ENCODE measurements around the gene DSTN.

The DSTN gene

DNA sequence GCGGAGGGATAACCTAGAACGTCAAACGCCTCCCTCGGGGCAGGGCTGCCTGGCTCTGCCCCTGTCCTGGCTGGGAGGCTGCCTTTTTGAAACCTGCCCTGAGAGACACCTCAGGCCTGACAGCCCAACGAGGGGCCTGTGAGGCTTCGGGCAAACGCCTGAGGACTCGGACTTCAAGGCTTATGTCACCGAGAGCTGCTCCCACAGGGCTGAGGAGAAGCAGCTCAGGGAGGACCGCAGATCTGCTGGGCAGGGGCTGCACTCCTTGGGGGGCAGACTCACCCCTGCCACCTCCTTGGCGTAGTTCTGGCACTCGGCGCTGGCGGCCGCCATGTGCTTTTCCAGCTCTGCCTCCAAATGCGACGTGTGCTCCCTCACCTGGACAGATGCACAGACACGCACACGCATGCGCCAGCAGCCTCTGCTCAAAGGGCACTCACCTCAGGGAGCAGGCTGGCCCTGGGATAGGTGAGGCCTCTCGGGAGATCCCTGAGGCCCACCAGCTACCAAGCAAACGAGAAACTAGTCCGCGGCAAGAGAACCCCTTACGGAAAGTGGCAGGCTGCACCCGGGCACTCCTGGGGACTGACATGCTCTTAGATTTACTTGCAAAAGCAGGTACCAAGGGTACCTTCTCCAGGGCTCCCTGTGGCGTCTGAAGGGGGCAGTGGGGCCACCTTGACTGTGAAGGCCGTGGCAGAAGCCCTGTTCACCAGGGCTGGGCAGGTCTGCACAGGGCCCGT lies 49.6 kb downstream of the DSTN start:
- DNase-seq (ENCODE audit: low read depth): no peak
- TF ChIP-seq, protein P1, sequence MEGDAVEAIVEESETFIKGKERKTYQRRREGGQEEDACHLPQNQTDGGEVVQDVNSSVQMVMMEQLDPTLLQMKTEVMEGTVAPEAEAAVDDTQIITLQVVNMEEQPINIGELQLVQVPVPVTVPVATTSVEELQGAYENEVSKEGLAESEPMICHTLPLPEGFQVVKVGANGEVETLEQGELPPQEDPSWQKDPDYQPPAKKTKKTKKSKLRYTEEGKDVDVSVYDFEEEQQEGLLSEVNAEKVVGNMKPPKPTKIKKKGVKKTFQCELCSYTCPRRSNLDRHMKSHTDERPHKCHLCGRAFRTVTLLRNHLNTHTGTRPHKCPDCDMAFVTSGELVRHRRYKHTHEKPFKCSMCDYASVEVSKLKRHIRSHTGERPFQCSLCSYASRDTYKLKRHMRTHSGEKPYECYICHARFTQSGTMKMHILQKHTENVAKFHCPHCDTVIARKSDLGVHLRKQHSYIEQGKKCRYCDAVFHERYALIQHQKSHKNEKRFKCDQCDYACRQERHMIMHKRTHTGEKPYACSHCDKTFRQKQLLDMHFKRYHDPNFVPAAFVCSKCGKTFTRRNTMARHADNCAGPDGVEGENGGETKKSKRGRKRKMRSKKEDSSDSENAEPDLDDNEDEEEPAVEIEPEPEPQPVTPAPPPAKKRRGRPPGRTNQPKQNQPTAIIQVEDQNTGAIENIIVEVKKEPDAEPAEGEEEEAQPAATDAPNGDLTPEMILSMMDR (conservative IDR thresholded peaks at IDR 0.05; ENCODE audit: low read depth, low read length): no peak
- H3K4me3 ChIP-seq (ENCODE audit: low read length): no peak overlapping the region

DNA sequence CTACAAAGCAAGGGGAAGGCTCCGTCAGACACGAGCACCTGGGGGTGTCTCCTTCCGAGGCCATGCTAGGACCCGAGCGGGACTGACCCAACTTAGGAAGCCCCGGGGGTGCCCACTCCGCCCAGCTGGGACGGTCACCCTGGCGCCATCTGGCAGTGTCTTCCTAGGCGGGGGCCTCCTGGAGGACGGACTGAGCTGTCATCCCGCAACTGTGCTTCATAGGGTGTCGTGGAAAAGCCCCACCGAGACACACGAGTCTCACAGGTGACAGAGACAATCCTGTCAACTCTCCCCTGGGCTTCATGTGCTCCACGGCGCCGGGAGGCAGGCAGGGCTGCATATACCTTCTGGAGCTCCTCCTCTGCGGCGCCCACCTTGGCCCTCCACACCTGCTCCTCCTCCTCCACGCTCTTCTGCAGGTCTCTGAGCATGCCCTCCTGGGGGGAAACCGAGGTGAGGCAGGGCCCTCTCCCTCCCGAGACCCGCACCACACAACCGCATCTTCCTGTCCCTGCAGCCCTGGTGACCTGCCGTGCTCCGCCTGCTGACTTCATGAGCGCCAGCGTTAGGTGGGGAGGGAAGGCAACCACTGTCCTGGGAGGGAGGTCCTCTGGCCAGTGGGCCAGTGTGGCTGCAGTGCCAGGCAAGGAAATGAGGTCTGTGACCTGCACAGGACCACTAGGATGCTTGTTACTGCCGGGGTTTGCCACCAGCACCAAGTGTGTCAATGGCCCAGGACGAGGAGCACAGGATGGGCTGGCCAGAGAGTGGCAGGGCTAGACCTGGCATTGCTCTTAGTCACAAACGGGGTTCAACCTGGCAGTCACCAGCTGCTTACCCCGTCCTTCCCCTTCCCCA lies 50.7 kb downstream of the DSTN start:
- TF ChIP-seq, protein P1 (conservative IDR thresholded peaks at IDR 0.05; ENCODE audit: low read depth, low read length): no peak
- H3K4me3 ChIP-seq (ENCODE audit: low read length): no peak overlapping the region
- no peak for DNase-seq (ENCODE audit: low read depth)

DNA sequence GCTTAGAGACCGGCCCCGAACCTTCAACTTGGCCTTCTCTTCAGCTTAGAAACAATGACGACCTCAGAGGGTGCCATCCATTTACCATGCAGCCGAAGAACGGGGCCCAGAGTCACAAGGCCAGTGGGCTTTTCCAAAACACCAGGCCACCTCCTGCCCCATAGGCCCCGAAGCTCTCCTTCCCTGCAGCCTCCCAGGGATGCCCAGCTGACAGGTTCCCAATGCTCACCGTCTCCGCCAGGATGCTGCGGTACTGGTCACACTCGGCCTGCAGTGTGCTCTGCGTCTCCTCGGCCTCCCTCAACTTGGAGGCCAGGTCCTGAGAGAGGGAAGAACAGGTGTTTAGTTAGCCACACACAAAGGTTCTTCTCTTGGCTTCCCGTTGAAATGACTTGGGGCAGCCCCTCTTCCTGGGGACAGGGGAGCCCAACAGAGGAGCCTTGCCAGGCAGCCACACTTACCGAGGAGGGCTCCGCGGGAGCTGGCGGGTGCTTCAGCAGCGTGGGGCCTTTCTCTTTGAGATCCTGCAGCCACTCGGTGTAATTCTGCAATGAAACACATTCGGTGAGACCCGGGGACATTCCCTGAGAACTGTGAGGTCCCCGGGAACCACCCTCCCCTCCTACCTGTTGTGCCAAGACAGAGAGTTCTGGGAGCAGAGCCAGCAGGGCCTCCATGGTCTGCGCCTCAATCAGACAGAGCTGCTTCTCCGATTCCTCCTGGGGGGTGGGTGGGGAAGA lies 51.5 kb downstream of the DSTN start:
- H3K4me3 ChIP-seq (ENCODE audit: low read length): no peak overlapping the region
- TF ChIP-seq, protein P1 (conservative IDR thresholded peaks at IDR 0.05; ENCODE audit: low read depth, low read length): no peak
- no peak for DNase-seq (ENCODE audit: low read depth)

- DNase-seq (ENCODE audit: low read depth): no peak
- no peak overlapping the region for H3K4me3 ChIP-seq (ENCODE audit: low read length)
- TF ChIP-seq, protein P1 (conservative IDR thresholded peaks at IDR 0.05; ENCODE audit: low read depth, low read length): no peak
Observed at GRCh38 chr20:17622086-17622850, 52.4 kb downstream of the DSTN start.

- TF ChIP-seq, protein P1 (conservative IDR thresholded peaks at IDR 0.05; ENCODE audit: low read depth, low read length): no peak
- no peak overlapping the region for H3K4me3 ChIP-seq (ENCODE audit: low read length)
- DNase-seq (ENCODE audit: low read depth): no peak
Observed at GRCh38 chr20:17622851-17623508, 53.1 kb downstream of the DSTN start.

GRCh38 chr20:17624070-17624469 lies 54.2 kb downstream of the DSTN start:
- TF ChIP-seq, protein P1 (conservative IDR thresholded peaks at IDR 0.05; ENCODE audit: low read depth, low read length): no peak
- DNase-seq (ENCODE audit: low read depth): no peak
- H3K4me3 ChIP-seq (ENCODE audit: low read length): no peak overlapping the region
